Tibial nerve (tissue), 4 donors: ENCODE results near the gene KCNMA1. TPM values are rescaled to one million over a fixed set of nuclear protein-coding genes. Genes with fewer than 3 reads are reported as not detected.

ENCODE experiments used
- DNase-seq, 2 donors: peaks; one replicate each; pipeline ENCODE4 v3.0.0-alpha.2; 2019; ENCODE audit warnings: low spot score in 2 of 2
- H3K27ac ChIP-seq, 4 donors: fragments of 200-600 bp; sonication (generic) in 3 of 4; one replicate each; pipeline ENCODE4 v1.5.1; 2017 to 2019; ENCODE audit warnings: mild to moderate bottlenecking in 1 of 4
- H3K27me3 ChIP-seq, 2 donors: fragments of 200-600 bp; sonication (generic) in 1 of 2; one replicate each; pipeline versions ENCODE4 v1.5.1 to v1.6.0; 2017 to 2019
- H3K36me3 ChIP-seq, 3 donors: fragments of 200-600 bp; sonication (generic); one replicate each; pipeline ENCODE4 v1.5.1; 2018 to 2019
- H3K4me1 ChIP-seq, 4 donors: fragments of 200-600 bp; sonication (generic) in 3 of 4; one replicate each; pipeline ENCODE4 v1.5.1; 2017 to 2019
- H3K4me3 ChIP-seq, 4 donors: fragments of 200-600 bp; sonication (generic) in 3 of 4; one replicate each; pipeline ENCODE4 v1.5.1; 2017 to 2019; ENCODE audit warnings: mild to moderate bottlenecking in 1 of 4, moderate library complexity in 1 of 4
- H3K9me3 ChIP-seq, 4 donors: fragments of 200-600 bp; sonication (generic) in 3 of 4; one replicate each; pipeline ENCODE4 v1.5.1; 2017 to 2019
- CTCF ChIP-seq, 5 experiments: fragments of 200-600 bp in 3 of 5; fragments of 450-650 bp in 2 of 5; sonication (generic) in 3 of 5; IDR thresholded peaks; one replicate each; pipeline ENCODE4 v1.5.1; 2016 to 2019; ENCODE audit warnings: antibody characterized with exemption in 5 of 5, mild to moderate bottlenecking in 3 of 5, moderate library complexity in 2 of 5
- EP300 ChIP-seq, 2 donors: sonication (generic); formaldehyde crosslinking; IDR thresholded peaks; one replicate each; pipeline ENCODE4 v1.6.1; 2017; ENCODE audit warnings: antibody characterized with exemption in 2 of 2, mild to moderate bottlenecking in 1 of 2
- POLR2A ChIP-seq, 2 donors: fragments of 450-650 bp; IDR thresholded peaks; one replicate each; pipeline ENCODE4 v1.6.1; 2017; ENCODE audit warnings: antibody characterized with exemption in 2 of 2, mild to moderate bottlenecking in 2 of 2, moderate library complexity in 2 of 2
- WGBS, 2 donors: methylation state at CpG; one replicate each; pipeline ENCODE4 v1.1.5; 2018; 5-methylcytosine and 5-hydroxymethylcytosine counted together
- total RNA-seq, 4 donors: library from RNA; depleted of rRNA; stranded (reverse); fragments of >200 nt; gene quantifications; one replicate each; pipeline ENCODE4 v1.1.0, GENCODE V29; 2016

Gene KCNMA1
- total RNA-seq, 4 donors from 2014 or later, result 10.2 to 19.9 (median 13.7) TPM

GRCh38 chr10:77293773-77294172 lies 343.8 kb downstream of the KCNMA1 start:
- TF ChIP-seq EP300 (IDR thresholded peaks at IDR 0.05) (no peak), CTCF (IDR thresholded peaks at IDR 0.05) (no peak), POLR2A (IDR thresholded peaks at IDR 0.05) (no peak)
- Histone ChIP-seq H3K4me1 (no peaks in the 10 kb centered on the region), H3K4me3 (no peak overlapping the region), H3K9me3 (no peaks in the 10 kb centered on the region), H3K27me3 (no peaks in the 10 kb centered on the region), H3K27ac (no peak overlapping the region), H3K36me3 (no peaks in the 10 kb centered on the region)
- DNase-seq, result no peak
- 69 to 73% methylated on average over 7 of the region's 7 CpGs for WGBS, 2 donors

- no peak overlapping the region for H3K4me3 ChIP-seq
Measured at GRCh38 chr10:77293347-77293746, 344.3 kb downstream of the KCNMA1 start.

GRCh38 chr10:77291596-77292505 lies 345.8 kb downstream of the KCNMA1 start:
- Histone ChIP-seq H3K27ac (no peak overlapping the region), H3K4me1 (no peaks in the 10 kb centered on the region), H3K36me3 (no peaks in the 10 kb centered on the region), H3K27me3 (peaks cover 0 to 4% of the 10 kb centered on the region in 2 donors), H3K4me3 (no peak overlapping the region), H3K9me3 (no peaks in the 10 kb centered on the region)
- TF ChIP-seq CTCF (IDR thresholded peaks at IDR 0.05), result no peak
- 73 to 74% methylated on average over 10 of the region's 10 CpGs for WGBS, 2 donors
- no peak for DNase-seq

More at GRCh38 chr10:77293347-77293746, 344.3 kb downstream of the KCNMA1 start:
- WGBS, 2 donors, result 82 to 91% methylated on average over 2 of the region's 2 CpGs
- Histone ChIP-seq H3K27me3 (no peaks in the 10 kb centered on the region), H3K36me3 (no peaks in the 10 kb centered on the region), H3K27ac (no peak overlapping the region), H3K4me1 (no peaks in the 10 kb centered on the region), H3K9me3 (no peaks in the 10 kb centered on the region)
- TF ChIP-seq POLR2A (IDR thresholded peaks at IDR 0.05), result no peak
- no peak for TF ChIP-seq CTCF (IDR thresholded peaks at IDR 0.05)
- TF ChIP-seq EP300 (IDR thresholded peaks at IDR 0.05), result no peak
- DNase-seq, result no peak

- Histone ChIP-seq H3K27me3 (peaks cover 0 to 4% of the 10 kb centered on the region in 2 donors), H3K9me3 (no peaks in the 10 kb centered on the region), H3K36me3 (no peaks in the 10 kb centered on the region), H3K4me3 (no peak overlapping the region), H3K4me1 (no peaks in the 10 kb centered on the region), H3K27ac (no peak overlapping the region)
- TF ChIP-seq POLR2A (IDR thresholded peaks at IDR 0.05) (no peak), EP300 (IDR thresholded peaks at IDR 0.05) (no peak), CTCF (IDR thresholded peaks at IDR 0.05) (no peak)
- WGBS, 2 donors, result 35 to 38% methylated on average over 6 of the region's 6 CpGs
- DNase-seq, result no peak
Measured at GRCh38 chr10:77290528-77291155, 347.0 kb downstream of the KCNMA1 start.

GRCh38 chr10:77289790-77290189 lies 347.8 kb downstream of the KCNMA1 start:
- no peak overlapping the region for H3K4me3 ChIP-seq
- WGBS, 2 donors, result 96 to 97% methylated on average over 5 of the region's 5 CpGs
- DNase-seq, result no peak
- no peaks in the 10 kb centered on the region for H3K36me3 ChIP-seq
- H3K27me3 ChIP-seq, result peaks cover 0 to 4% of the 10 kb centered on the region in 2 donors
- H3K9me3 ChIP-seq, result no peaks in the 10 kb centered on the region
- no peak overlapping the region for H3K27ac ChIP-seq
- H3K4me1 ChIP-seq, result no peaks in the 10 kb centered on the region
- TF ChIP-seq EP300 (IDR thresholded peaks at IDR 0.05) (no peak), CTCF (IDR thresholded peaks at IDR 0.05) (no peak), POLR2A (IDR thresholded peaks at IDR 0.05) (no peak)
